CD4-positive, alpha-beta memory T cell (primary cell): ENCODE results near the gene ADAM10. TPM values are rescaled to one million over a fixed set of nuclear protein-coding genes. Genes with fewer than 3 reads are reported as not detected.

ENCODE experiments used
- CTCF ChIA-PET: fragments of 350-600 bp; sonication (Branson Sonifier 250); formaldehyde crosslinking; loops from one replicate; lab custom pipeline; 2021; ENCODE audit warnings: inconsistent platforms; ENCODE audit not compliant: partially characterized antibody; lab: Charles Lee
- POLR2A ChIA-PET: fragments of 350-600 bp; sonication (Branson Sonifier 250); formaldehyde crosslinking; loops from one replicate; lab custom pipeline; 2021; ENCODE audit not compliant: partially characterized antibody; lab: Charles Lee
- DNase-seq, 5 donors: peaks; one replicate each; pipeline versions ENCODE4 v3.0.0 to v3.0.0-alpha.2; 2020 to 2022; ENCODE audit warnings: mixed read lengths in 1 of 5
- H3K27ac ChIP-seq: one replicate; pipeline ENCODE4 v1.7.0; 2013; ENCODE audit warnings: low read depth, low read length
- H3K27me3 ChIP-seq: 2 replicates; pipeline ENCODE4 v1.7.0; 2013; ENCODE audit warnings: mild to moderate bottlenecking, low read length, moderate library complexity; ENCODE audit not compliant: insufficient read depth
- H3K36me3 ChIP-seq: 2 replicates; pipeline ENCODE4 v1.7.0; 2013; ENCODE audit warnings: mild to moderate bottlenecking, low read length, moderate library complexity; ENCODE audit not compliant: insufficient read depth
- H3K4me1 ChIP-seq: 2 replicates; pipeline ENCODE4 v1.7.0; 2013; ENCODE audit warnings: mild to moderate bottlenecking, low read length, moderate library complexity; ENCODE audit not compliant: insufficient read depth
- H3K4me3 ChIP-seq, 2 donors: one replicate each; pipeline ENCODE4 v1.7.0; 2013; ENCODE audit warnings: low read length in 2 of 2, mild to moderate bottlenecking in 1 of 2
- H3K9me3 ChIP-seq, 2 donors: one replicate each; pipeline ENCODE4 v1.7.0; 2013; ENCODE audit warnings: low read length in 2 of 2, control low read depth in 1 of 2; ENCODE audit not compliant: control insufficient read depth in 1 of 2
- H3K27ac Mint-ChIP-seq, 7 donors: one replicate each; pipeline ENCODE4 v1.8.0; 2020 to 2021; ENCODE audit warnings: mixed read lengths in 7 of 7, mild to moderate bottlenecking in 6 of 7, inconsistent platforms in 3 of 7, moderate library complexity in 3 of 7
- H3K27me3 Mint-ChIP-seq, 2 donors: one replicate each; pipeline ENCODE4 v1.8.0; 2020 to 2021; ENCODE audit warnings: mixed read lengths in 2 of 2
- H3K36me3 Mint-ChIP-seq, 2 donors: one replicate each; pipeline ENCODE4 v1.8.0; 2020 to 2021; ENCODE audit warnings: mixed read lengths in 2 of 2, inconsistent platforms in 1 of 2, mild to moderate bottlenecking in 1 of 2
- H3K4me1 Mint-ChIP-seq, 4 donors: one replicate each; pipeline ENCODE4 v1.8.0; 2020 to 2021; ENCODE audit warnings: mixed read lengths in 4 of 4, mild to moderate bottlenecking in 1 of 4
- H3K4me3 Mint-ChIP-seq, 8 donors: one replicate each; pipeline ENCODE4 v1.8.0; 2020 to 2021; ENCODE audit warnings: mixed read lengths in 8 of 8, mild to moderate bottlenecking in 7 of 8, moderate library complexity in 6 of 8, inconsistent platforms in 3 of 8
- H3K9me3 Mint-ChIP-seq, 8 donors: one replicate each; pipeline ENCODE4 v1.8.0; 2020 to 2021; ENCODE audit warnings: mixed read lengths in 8 of 8, mild to moderate bottlenecking in 5 of 8, inconsistent platforms in 3 of 8, moderate library complexity in 1 of 8
- intact Hi-C: fragments of 100-400 bp; cut with micrococcal nuclease; formaldehyde crosslinking; loops from one replicate; pipeline ENCODE4 v1.15.1; 2023
- polyA plus RNA-seq, 2 donors: library from polyadenylated mRNA; unstranded; fragments of 300-500 nt; fragmentation: Illumina TruSeq; gene quantifications; one replicate each; pipeline ENCODE4 v1.2.3, GENCODE V29; 2021
- total RNA-seq, 2 experiments: library from RNA; stranded (reverse); gene quantifications; one replicate each; pipeline ENCODE4 v1.2.3, GENCODE V29; 2021

The ADAM10 gene
- total and polyA plus RNA-seq, 4 experiments from 2014 or later = 129 to 258 (median 135) TPM

- H3K27me3 Mint-ChIP-seq = no peaks in the 10 kb centered on the region
- intact Hi-C loops = no loop called here
- H3K4me3 Mint-ChIP-seq = no peak overlapping the region
- ChIA-PET CTCF (no interaction called here), POLR2A (no interaction called here)
- Histone ChIP-seq H3K4me1 (no peaks in the 10 kb centered on the region), H3K4me3 (no peak overlapping the region), H3K36me3 (peaks cover 6% of the 10 kb centered on the region), H3K27ac (no peak overlapping the region), H3K27me3 (no peaks in the 10 kb centered on the region), H3K9me3 (no peaks in the 10 kb centered on the region)
- DNase-seq = no peak
- H3K27ac Mint-ChIP-seq = no peak overlapping the region
- no peaks in the 10 kb centered on the region for H3K9me3 Mint-ChIP-seq
- peaks cover 46 to 53% of the 10 kb centered on the region in 2 donors for H3K36me3 Mint-ChIP-seq
- H3K4me1 Mint-ChIP-seq = peaks cover 4 to 6% (median 5%) of the 10 kb centered on the region in 4 donors
These were observed 82.5 kb downstream of the ADAM10 start for GRCh38 chr15:58666957-58667356.

- H3K4me1 Mint-ChIP-seq = peaks cover 4 to 6% (median 5%) of the 10 kb centered on the region in 4 donors
- Histone ChIP-seq H3K4me3 (no peak overlapping the region), H3K36me3 (peaks cover 6% of the 10 kb centered on the region), H3K27ac (no peak overlapping the region), H3K27me3 (no peaks in the 10 kb centered on the region), H3K4me1 (no peaks in the 10 kb centered on the region), H3K9me3 (no peaks in the 10 kb centered on the region)
- ChIA-PET CTCF (no interaction called here), POLR2A (no interaction called here)
- DNase-seq = no peak
- no peak overlapping the region for H3K27ac Mint-ChIP-seq
- peaks cover 54 to 61% of the 10 kb centered on the region in 2 donors for H3K36me3 Mint-ChIP-seq
- no peak overlapping the region for H3K4me3 Mint-ChIP-seq
- intact Hi-C loops = no loop called here
- H3K27me3 Mint-ChIP-seq = no peaks in the 10 kb centered on the region
- no peaks in the 10 kb centered on the region for H3K9me3 Mint-ChIP-seq
These were observed 83.8 kb downstream of the ADAM10 start for GRCh38 chr15:58665672-58666071.

- no peak overlapping the region for H3K4me3 Mint-ChIP-seq
- peaks cover 28 to 48% of the 10 kb centered on the region in 2 donors for H3K36me3 Mint-ChIP-seq
- peaks cover 0 to 3% (median 0%) of the 10 kb centered on the region in 8 donors for H3K9me3 Mint-ChIP-seq
- intact Hi-C loops = no loop called here
- no peak for DNase-seq
- ChIA-PET POLR2A (interaction anchor here (1.0 kb wide), 1 partner anchor 121 kb away, joined by 3 read pairs; the partner anchor contains the start of gene MINDY2), CTCF (no interaction called here)
- peak overlapping the region in 5 of 7 donors; percentile 2 to 87 (median 85) for H3K27ac Mint-ChIP-seq
- H3K27me3 Mint-ChIP-seq = no peaks in the 10 kb centered on the region
- H3K27ac ChIP-seq = no peak overlapping the region
- no peaks in the 10 kb centered on the region for H3K27me3 ChIP-seq
- peaks cover 4% of the 10 kb centered on the region for H3K36me3 ChIP-seq
- no peak overlapping the region for H3K4me3 ChIP-seq
- no peaks in the 10 kb centered on the region for H3K9me3 ChIP-seq
- H3K4me1 ChIP-seq = peaks cover 4% of the 10 kb centered on the region
- H3K4me1 Mint-ChIP-seq = peaks cover 13 to 29% (median 24%) of the 10 kb centered on the region in 4 donors
These were observed 99.4 kb downstream of the ADAM10 start for GRCh38 chr15:58650102-58650501.

GRCh38 chr15:58649175-58649574 lies 100.3 kb downstream of the ADAM10 start:
- peaks cover 26 to 44% of the 10 kb centered on the region in 2 donors for H3K36me3 Mint-ChIP-seq
- CTCF ChIA-PET = no interaction called here
- no peak for DNase-seq
- Histone ChIP-seq H3K9me3 (no peaks in the 10 kb centered on the region), H3K27me3 (no peaks in the 10 kb centered on the region), H3K36me3 (no peaks in the 10 kb centered on the region), H3K4me1 (peaks cover 4% of the 10 kb centered on the region), H3K27ac (no peak overlapping the region), H3K4me3 (no peak overlapping the region)
- H3K27me3 Mint-ChIP-seq = no peaks in the 10 kb centered on the region
- H3K27ac Mint-ChIP-seq = peak overlapping the region in 1 of 7 donors; percentile 10
- intact Hi-C loops = no loop called here
- POLR2A ChIA-PET = no interaction called here
- no peak overlapping the region for H3K4me3 Mint-ChIP-seq
- H3K9me3 Mint-ChIP-seq = peaks cover 0 to 3% (median 0%) of the 10 kb centered on the region in 8 donors
- peaks cover 14 to 29% (median 24%) of the 10 kb centered on the region in 4 donors for H3K4me1 Mint-ChIP-seq

- ChIA-PET CTCF (no interaction called here), POLR2A (no interaction called here)
- no peaks in the 10 kb centered on the region for H3K9me3 ChIP-seq
- H3K4me3 ChIP-seq = no peak overlapping the region
- Mint-ChIP-seq H3K27me3 (no peaks in the 10 kb centered on the region), H3K4me1 (peaks cover 1 to 10% (median 6%) of the 10 kb centered on the region in 4 donors), H3K9me3 (no peaks in the 10 kb centered on the region), H3K36me3 (peaks cover 38 to 39% of the 10 kb centered on the region in 2 donors), H3K4me3 (no peak overlapping the region), H3K27ac (no peak overlapping the region)
- peaks cover 10% of the 10 kb centered on the region for H3K36me3 ChIP-seq
- no peak for DNase-seq
- no peaks in the 10 kb centered on the region for H3K27me3 ChIP-seq
- intact Hi-C loops = no loop called here
- H3K4me1 ChIP-seq = no peaks in the 10 kb centered on the region
- H3K27ac ChIP-seq = no peak overlapping the region
These were observed 105.5 kb downstream of the ADAM10 start for GRCh38 chr15:58643996-58644395.

GRCh38 chr15:58641660-58642059 lies 107.8 kb downstream of the ADAM10 start:
- Histone ChIP-seq H3K9me3 (no peaks in the 10 kb centered on the region), H3K4me1 (no peaks in the 10 kb centered on the region), H3K36me3 (peaks cover 10% of the 10 kb centered on the region), H3K27me3 (no peaks in the 10 kb centered on the region), H3K4me3 (no peak overlapping the region), H3K27ac (no peak overlapping the region)
- Mint-ChIP-seq H3K9me3 (no peaks in the 10 kb centered on the region), H3K4me1 (peaks cover 2 to 11% (median 6%) of the 10 kb centered on the region in 4 donors), H3K27me3 (no peaks in the 10 kb centered on the region), H3K36me3 (peaks cover 50 to 58% of the 10 kb centered on the region in 2 donors), H3K27ac (peak overlapping the region in 3 of 7 donors; percentile 19 to 48 (median 39)), H3K4me3 (no peak overlapping the region)
- DNase-seq = no peak
- intact Hi-C loops = no loop called here
- POLR2A ChIA-PET = no interaction called here
- CTCF ChIA-PET = no interaction called here

GRCh38 chr15:58639992-58640391 lies 109.5 kb downstream of the ADAM10 start:
- H3K4me1 ChIP-seq = no peaks in the 10 kb centered on the region
- no peak overlapping the region for H3K4me3 Mint-ChIP-seq
- H3K9me3 ChIP-seq = no peaks in the 10 kb centered on the region
- intact Hi-C loops = no loop called here
- H3K27me3 Mint-ChIP-seq = no peaks in the 10 kb centered on the region
- H3K27ac Mint-ChIP-seq = peak overlapping the region in 6 of 7 donors; percentile 31 to 84 (median 63)
- no peak overlapping the region for H3K4me3 ChIP-seq
- CTCF ChIA-PET = no interaction called here
- H3K36me3 ChIP-seq = peaks cover 10% of the 10 kb centered on the region
- H3K36me3 Mint-ChIP-seq = peaks cover 47 to 56% of the 10 kb centered on the region in 2 donors
- H3K4me1 Mint-ChIP-seq = peaks cover 2 to 10% (median 5%) of the 10 kb centered on the region in 4 donors
- H3K27me3 ChIP-seq = no peaks in the 10 kb centered on the region
- POLR2A ChIA-PET = interaction anchor here (1.0 to 1.2 kb wide), 2 partner anchors 11 to 12 kb away, joined by 3 to 8 read pairs; no protein-coding TSS in a partner anchor
- no peaks in the 10 kb centered on the region for H3K9me3 Mint-ChIP-seq
- DNase-seq = no peak
- no peak overlapping the region for H3K27ac ChIP-seq
